ENCODE measurements around the gene S100Z. TPM values are rescaled to one million over a fixed set of nuclear protein-coding genes. Genes with fewer than 3 reads are reported as not detected.
A peak's percentile ranks its signal among the peaks of the same experiment; 100 is the strongest.

S100Z gene
- total and polyA plus RNA-seq, 11 donors: 0.29 to 0.59 TPM; not detected in 9

GRCh38 chr5:76804266-76804665, 45.5 kb upstream of the S100Z start:
- peaks cover 0 to 18% (median 2%) of the 10 kb centered on the region in 12 donors for H3K4me1 ChIP-seq
- no peak overlapping the region for H3K4me3 ChIP-seq
- no peak overlapping the region for H3K27ac ChIP-seq
- 86 to 92% (median 90%) methylated on average over 7 to 8 of the region's 8 CpGs for WGBS, 4 donors
- intact Hi-C loops (cut with DNase I): no loop called here
- no peaks in the 10 kb centered on the region for H3K36me3 ChIP-seq
- H3K9me3 ChIP-seq: no peaks in the 10 kb centered on the region
- DNase-seq: no peak
- no peak for ATAC-seq
- H3K27me3 ChIP-seq: peaks cover 0 to 5% (median 0%) of the 10 kb centered on the region in 9 donors
- TF ChIP-seq POLR2A (IDR thresholded peaks at IDR 0.05) (no peak), CTCF (IDR thresholded peaks at IDR 0.05) (no peak)

GRCh38 chr5:76805821-76806505, 43.9 kb upstream of the S100Z start:
- Histone ChIP-seq H3K27me3 (peaks cover 0 to 7% (median 0%) of the 10 kb centered on the region in 9 donors), H3K4me1 (peaks cover 0 to 14% (median 2%) of the 10 kb centered on the region in 12 donors), H3K4me3 (no peak overlapping the region), H3K9me3 (no peaks in the 10 kb centered on the region), H3K36me3 (no peaks in the 10 kb centered on the region), H3K27ac (peak overlapping the region in 5 of 12 donors; percentile 16 to 59 (median 39))
- peak; percentile 10 to 75 (median 63) for ATAC-seq
- no peak for DNase-seq
- intact Hi-C loops (cut with DNase I): no loop called here
- TF ChIP-seq CTCF (IDR thresholded peaks at IDR 0.05) (no peak), POLR2A (IDR thresholded peaks at IDR 0.05) (no peak)
- 60 to 70% (median 67%) methylated on average over 7 of the region's 7 CpGs for WGBS, 4 donors

- Histone ChIP-seq H3K4me3 (no peak overlapping the region), H3K36me3 (no peaks in the 10 kb centered on the region), H3K27ac (peak overlapping the region in 3 of 12 donors; percentile 7 to 34 (median 29)), H3K4me1 (peaks cover 0 to 4% (median 0%) of the 10 kb centered on the region in 12 donors), H3K27me3 (peaks cover 0 to 7% (median 0%) of the 10 kb centered on the region in 9 donors), H3K9me3 (no peaks in the 10 kb centered on the region)
- TF ChIP-seq CTCF (IDR thresholded peaks at IDR 0.05) (no peak), POLR2A (IDR thresholded peaks at IDR 0.05) (no peak)
- intact Hi-C loops (cut with DNase I): no loop called here
- DNase-seq (no peak), ATAC-seq (peak in 1 of 4 donors; percentile 37)
- WGBS, 4 donors: 79 to 83% (median 81%) methylated on average over 3 of the region's 3 CpGs
These were observed 42.5 kb upstream of the S100Z start for GRCh38 chr5:76807296-76807695.

- H3K27ac ChIP-seq: peak overlapping the region in 3 of 12 donors; percentile 7 to 34 (median 10)
- no peak for DNase-seq
- H3K36me3 ChIP-seq: no peaks in the 10 kb centered on the region
- peaks cover 0 to 4% (median 0%) of the 10 kb centered on the region in 12 donors for H3K4me1 ChIP-seq
- no peak overlapping the region for H3K4me3 ChIP-seq
- no peaks in the 10 kb centered on the region for H3K9me3 ChIP-seq
- intact Hi-C loops (cut with DNase I): no loop called here
- H3K27me3 ChIP-seq: peaks cover 0 to 7% (median 0%) of the 10 kb centered on the region in 9 donors
- ATAC-seq: peak in 1 of 4 donors; percentile 56
- 59 to 71% (median 62%) methylated on average over 5 of the region's 5 CpGs for WGBS, 4 donors
- TF ChIP-seq POLR2A (IDR thresholded peaks at IDR 0.05) (no peak), CTCF (IDR thresholded peaks at IDR 0.05) (no peak)
These were observed 41.6 kb upstream of the S100Z start for GRCh38 chr5:76808141-76808691.

Data from heart left ventricle (tissue), 16 donors.